GM21786 (cell line): ENCODE data around the gene RAB10.
A peak's percentile ranks its signal among the peaks of the same experiment; 100 is the strongest.
"Not testable (repeated sequence)": the region's sequence is repeated elsewhere in the genome, so short reads cannot be mapped to it uniquely, and the experiment has no call there.

ENCODE experiments used
- ATAC-seq: cut with Tn5 transposase; IDR thresholded peaks from one replicate; pipeline ENCODE4 v1.9.1; 2021; ENCODE audit not compliant: unreplicated experiment

RAB10 gene

GRCh38 chr2:26033818-26034636 is at the start of gene RAB10:
Gene RAB10 (plus strand): TSS chr2:26034084. CDS start chr2:26034609, 525 bp downstream.
- peak; percentile 83 for ATAC-seq

- ATAC-seq: no peak
Measured at GRCh38 chr2:25988134-25988533, 45.8 kb upstream of the RAB10 start.

- ATAC-seq: no peak
Measured at GRCh38 chr2:25989154-25989553, 44.7 kb upstream of the RAB10 start.

GRCh38 chr2:25991965-25992364 is 41.9 kb upstream of the RAB10 start:
- no peak for ATAC-seq

GRCh38 chr2:25992556-25992955 is 41.3 kb upstream of the RAB10 start:
- ATAC-seq: no peak

- no peak for ATAC-seq
Measured at GRCh38 chr2:25993049-25993448, 40.8 kb upstream of the RAB10 start.

- ATAC-seq: no peak
Measured at GRCh38 chr2:25994509-25994908, 39.4 kb upstream of the RAB10 start.

- ATAC-seq: no peak
Measured at GRCh38 chr2:25996844-25997243, 37.0 kb upstream of the RAB10 start.

- ATAC-seq: not testable (repeated sequence)
Measured at GRCh38 chr2:25998816-25999383, 35.0 kb upstream of the RAB10 start.

GRCh38 chr2:25999406-25999805 is 34.5 kb upstream of the RAB10 start:
- ATAC-seq: not testable (repeated sequence)

GRCh38 chr2:26000561-26001082 is 33.3 kb upstream of the RAB10 start:
- ATAC-seq: no peak

- ATAC-seq: no peak
Measured at GRCh38 chr2:26001743-26002351, 32.0 kb upstream of the RAB10 start.

- no peak for ATAC-seq
Measured at GRCh38 chr2:26002632-26003310, 31.1 kb upstream of the RAB10 start.

- ATAC-seq: no peak
Measured at GRCh38 chr2:26008095-26008494, 25.8 kb upstream of the RAB10 start.

GRCh38 chr2:26008851-26009566 is 24.9 kb upstream of the RAB10 start:
- ATAC-seq: no peak

GRCh38 chr2:26009567-26009963 is 24.3 kb upstream of the RAB10 start:
- ATAC-seq: no peak

- ATAC-seq: no peak
Measured at GRCh38 chr2:26010943-26011342, 22.9 kb upstream of the RAB10 start.

- ATAC-seq: no peak
Measured at GRCh38 chr2:26011609-26011989, 22.3 kb upstream of the RAB10 start.

GRCh38 chr2:26011990-26012856 is 21.7 kb upstream of the RAB10 start:
- no peak for ATAC-seq

GRCh38 chr2:26013668-26014067 is 20.2 kb upstream of the RAB10 start:
- ATAC-seq: no peak
